Epidermal melanocyte (primary cell): ENCODE results near the gene KRTAP12-2.
"Not testable (repeated sequence)": the region's sequence is repeated elsewhere in the genome, so short reads cannot be mapped to it uniquely, and the experiment has no call there.

Experiments
- DNase-seq: peaks from one replicate; pipeline ENCODE4 v3.0.0; 2011; ENCODE audit warnings: low spot score; ENCODE audit not compliant: insufficient read length

The KRTAP12-2 gene

DNA sequence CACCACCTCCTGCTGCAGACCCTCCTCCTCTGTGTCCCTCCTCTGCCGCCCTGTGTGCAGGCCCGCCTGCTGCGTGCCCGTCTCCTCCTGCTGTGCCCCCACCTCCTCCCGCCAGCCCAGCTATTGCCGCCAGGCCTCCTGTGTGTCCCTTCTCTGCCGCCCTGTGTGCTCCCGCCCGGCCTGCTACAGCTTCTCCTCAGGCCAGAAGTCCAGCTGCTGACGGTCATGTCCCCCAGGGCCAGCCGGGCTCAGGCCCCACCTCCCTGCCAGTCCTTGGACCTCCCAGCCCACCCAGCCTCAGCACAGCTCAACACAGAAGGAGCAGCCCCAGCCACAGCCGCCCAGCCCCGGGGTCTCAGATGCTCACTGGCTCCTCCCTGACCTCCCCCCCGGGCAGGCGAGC lies 38.9 kb downstream of the KRTAP12-2 start:
- DNase-seq = not testable (repeated sequence)

DNA sequence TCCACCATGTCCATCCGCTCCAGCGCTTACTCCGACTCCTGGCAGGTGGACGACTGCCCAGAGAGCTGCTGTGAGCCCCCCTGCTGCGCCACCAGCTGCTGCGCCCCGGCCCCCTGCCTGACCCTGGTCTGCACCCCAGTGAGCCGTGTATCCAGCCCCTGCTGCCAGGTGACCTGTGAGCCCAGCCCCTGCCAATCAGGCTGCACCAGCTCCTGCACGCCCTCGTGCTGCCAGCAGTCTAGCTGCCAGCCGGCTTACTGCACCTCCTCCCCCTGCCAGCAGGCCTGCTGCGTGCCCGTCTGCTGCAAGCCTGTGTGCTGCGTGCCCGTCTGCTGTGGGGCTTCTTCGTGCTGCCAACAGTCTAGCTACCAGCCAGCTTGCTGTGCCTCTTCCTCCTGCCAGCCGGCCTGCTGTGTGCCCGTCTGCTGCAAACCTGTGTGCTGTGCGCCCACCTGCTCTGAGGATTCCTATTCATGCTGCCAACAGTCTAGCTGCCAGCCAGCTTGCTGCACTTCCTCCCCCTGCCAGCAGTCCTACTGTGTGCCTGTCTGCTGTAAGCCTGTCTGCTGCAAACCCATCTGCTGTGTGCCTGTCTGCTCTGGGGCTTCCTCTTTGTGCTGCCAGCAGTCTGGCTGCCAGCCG lies 39.4 kb downstream of the KRTAP12-2 start:
- not testable (repeated sequence) for DNase-seq

DNA sequence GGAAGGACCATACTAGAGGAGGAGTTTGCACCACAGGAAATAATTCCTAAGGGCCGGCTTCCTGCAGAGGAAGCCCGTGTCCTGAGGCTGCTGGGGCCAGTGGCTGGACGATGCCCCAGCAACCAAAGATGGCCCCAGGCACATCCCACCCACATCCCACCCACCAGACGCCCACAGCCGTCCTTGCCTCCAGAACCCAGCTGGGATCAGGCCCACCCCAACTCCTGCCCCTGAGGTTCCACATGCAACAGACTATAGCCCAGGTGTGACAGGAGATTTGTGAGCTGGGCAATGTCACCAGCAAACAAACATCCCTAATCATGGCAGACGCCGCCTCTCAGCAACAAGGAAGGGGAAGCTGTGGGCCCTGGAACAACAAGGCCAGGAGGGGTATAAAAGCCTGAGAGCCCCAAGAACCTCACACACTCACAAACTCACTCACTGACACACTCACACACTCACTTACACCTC lies 40.0 kb downstream of the KRTAP12-2 start, which contains the start of gene KRTAP10-9:
Gene KRTAP10-9 (plus strand): TSS at position 421 of the 471 bp plus-strand sequence. CDS start 79 bp downstream, outside the sequence.
- no peak for DNase-seq

- no peak for DNase-seq
These were observed 40.5 kb downstream of the KRTAP12-2 start for GRCh38 chr21:44626262-44626661.

GRCh38 chr21:44625756-44626155 lies 41.0 kb downstream of the KRTAP12-2 start:
- no peak for DNase-seq

DNA sequence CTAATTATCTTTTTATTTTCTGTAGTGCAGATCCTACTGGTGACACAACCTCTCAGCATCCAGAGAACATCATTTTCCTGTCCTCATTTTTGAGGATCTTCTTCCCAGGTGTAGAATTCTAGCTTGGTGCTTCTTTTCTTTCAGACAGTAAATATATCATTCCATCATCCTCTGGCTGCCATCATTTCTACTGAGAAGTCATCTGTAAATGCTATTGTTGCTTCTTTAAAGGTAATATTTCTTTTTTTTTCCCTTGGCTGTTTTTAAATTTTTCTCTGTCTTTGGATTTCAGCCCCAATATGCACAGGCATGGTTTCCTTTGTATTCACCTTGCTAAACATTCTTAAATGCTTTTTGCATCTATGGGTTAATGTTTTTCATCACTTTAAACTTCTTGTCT lies 43.2 kb downstream of the KRTAP12-2 start:
- DNase-seq = no peak

GRCh38 chr21:44619886-44620285 lies 46.8 kb downstream of the KRTAP12-2 start:
- no peak for DNase-seq

- no peak for DNase-seq
These were observed 47.8 kb downstream of the KRTAP12-2 start for GRCh38 chr21:44618909-44619308.

DNA sequence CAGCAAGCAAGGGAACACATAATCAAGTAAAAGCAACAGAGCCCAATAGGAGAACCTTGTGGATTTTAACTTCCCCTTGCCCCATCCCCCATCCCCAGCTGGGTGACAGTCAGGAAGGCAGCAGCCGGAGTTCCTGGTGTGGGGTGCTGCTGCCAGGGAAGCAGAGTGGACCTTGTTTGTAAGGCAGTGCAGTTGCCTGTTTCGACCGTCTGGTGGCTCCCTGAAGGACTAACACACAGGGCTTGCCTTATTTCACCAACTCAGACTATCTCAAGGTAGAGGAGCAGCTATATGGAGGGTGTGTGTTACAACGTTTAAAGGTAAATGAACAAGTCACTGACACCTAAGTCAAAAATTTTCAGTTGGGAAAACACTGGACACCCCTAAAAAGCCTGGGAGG lies 48.2 kb downstream of the KRTAP12-2 start:
- no peak for DNase-seq

DNA sequence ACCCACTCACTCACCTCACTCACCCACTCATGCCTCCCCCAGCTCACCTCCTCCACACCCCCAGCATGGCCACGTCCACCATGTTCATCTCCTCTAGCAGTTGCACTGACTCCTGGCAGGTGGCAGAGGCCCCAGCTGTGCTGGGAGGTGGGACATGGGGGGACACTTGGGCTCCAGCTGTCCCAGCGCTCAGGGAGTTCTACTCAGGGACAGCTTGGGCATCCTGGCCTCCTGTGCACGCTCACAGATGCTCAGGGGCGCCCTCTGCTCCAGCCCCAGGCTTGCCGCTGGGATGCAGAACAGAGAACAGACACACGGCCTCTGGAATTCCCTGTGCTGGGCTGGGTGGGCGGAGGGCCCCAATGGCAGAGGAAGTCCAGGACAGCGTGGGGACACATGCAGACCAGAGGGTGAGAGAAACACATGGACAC lies 49.6 kb downstream of the KRTAP12-2 start:
- DNase-seq = no peak

DNA sequence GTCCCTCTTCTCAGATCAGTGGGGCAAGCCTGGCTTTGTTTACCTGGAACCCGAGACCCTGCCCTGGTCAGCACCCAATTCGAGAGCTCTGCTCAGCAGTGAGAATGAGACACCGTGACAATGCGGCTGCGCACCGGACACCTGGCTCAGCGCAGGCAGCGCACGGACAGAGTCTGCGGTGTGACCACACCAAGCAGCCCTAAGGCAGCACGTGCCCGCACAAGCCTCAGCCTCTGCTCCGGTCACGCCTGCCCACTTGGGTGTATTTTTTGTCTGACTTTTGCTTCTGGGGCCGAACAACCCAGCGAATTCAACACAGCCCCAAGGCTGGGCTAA lies 50.2 kb downstream of the KRTAP12-2 start:
- no peak for DNase-seq
